ENCODE measurements around the gene LEKR1. TPM values are rescaled to one million over a fixed set of nuclear protein-coding genes. Genes with fewer than 3 reads are reported as not detected.

The LEKR1 gene
- polyA plus RNA-seq, 1 donor from 2014 or later = 2.7 TPM

- Histone ChIP-seq H3K27me3 (ENCODE audit: insufficient read depth, low read depth, low read length) (no peaks in the 10 kb centered on the region), H3K9me2 (ENCODE audit: insufficient read depth, low read length) (no peaks in the 10 kb centered on the region), H3F3A (ENCODE audit: insufficient read depth, low read length, poor library complexity, severe bottlenecking) (peaks cover 3% of the 10 kb centered on the region), H3K4me2 (ENCODE audit: low read length) (no peak overlapping the region), H2AFZ (ENCODE audit: low read depth, low read length) (no peak overlapping the region), H3K36me3 (ENCODE audit: insufficient read depth, low read length) (no peaks in the 10 kb centered on the region), H3K79me2 (replicated peaks; ENCODE audit: insufficient read depth, low read length) (no peaks in the 10 kb centered on the region), H3K9ac (ENCODE audit: low read length) (no peak overlapping the region), H3K27ac (ENCODE audit: low read length) (no peak overlapping the region), H3K4me3 (ENCODE audit: low read length) (no peak overlapping the region), H3K9me3 (ENCODE audit: low read length) (no peaks in the 10 kb centered on the region), H4K20me1 (ENCODE audit: insufficient read depth) (no peaks in the 10 kb centered on the region)
- no peak for TF ChIP-seq REST (IDR thresholded peaks at IDR 0.05; ENCODE audit: borderline replicate concordance)
- no peak for TF ChIP-seq POLR2AphosphoS5 (IDR thresholded peaks at IDR 0.05)
- no peak for TF ChIP-seq TAF1 (IDR thresholded peaks at IDR 0.05; ENCODE audit: low read depth)
- no peak for TF ChIP-seq EP300 (conservative IDR thresholded peaks at IDR 0.05; ENCODE audit: poor library complexity, severe bottlenecking)
- TF ChIP-seq CTCF (IDR thresholded peaks at IDR 0.05; ENCODE audit: poor library complexity, severe bottlenecking) = no peak
- no peak for TF ChIP-seq EZH2 (IDR thresholded peaks at IDR 0.05; ENCODE audit: borderline replicate concordance, insufficient read depth, low read length, poor library complexity, severe bottlenecking)
- no peak for TF ChIP-seq SMC3 (conservative IDR thresholded peaks at IDR 0.05; ENCODE audit: poor library complexity)
These were observed 260.6 kb downstream of the LEKR1 start for GRCh38 chr3:157086775-157087174.

GRCh38 chr3:157087373-157087772 lies 261.2 kb downstream of the LEKR1 start:
- no peaks in the 10 kb centered on the region for H3K36me3 ChIP-seq (ENCODE audit: insufficient read depth, low read length)
- peak overlapping the region; percentile 81 for H3K4me3 ChIP-seq (ENCODE audit: low read length)
- H4K20me1 ChIP-seq (ENCODE audit: insufficient read depth) = no peaks in the 10 kb centered on the region
- peak overlapping the region; percentile 95 for H3K9ac ChIP-seq (ENCODE audit: low read length)
- H2AFZ ChIP-seq (ENCODE audit: low read depth, low read length) = no peak overlapping the region
- H3K9me3 ChIP-seq (ENCODE audit: low read length) = no peaks in the 10 kb centered on the region
- no peaks in the 10 kb centered on the region for H3K79me2 ChIP-seq (replicated peaks; ENCODE audit: insufficient read depth, low read length)
- no peaks in the 10 kb centered on the region for H3K9me2 ChIP-seq (ENCODE audit: insufficient read depth, low read length)
- no peaks in the 10 kb centered on the region for H3K27me3 ChIP-seq (ENCODE audit: insufficient read depth, low read depth, low read length)
- H3K27ac ChIP-seq (ENCODE audit: low read length) = peak overlapping the region; percentile 94
- TF ChIP-seq MXI1 (conservative IDR thresholded peaks at IDR 0.05; ENCODE audit: poor library complexity, severe bottlenecking) = no peak
- TF ChIP-seq SMC3 (conservative IDR thresholded peaks at IDR 0.05; ENCODE audit: poor library complexity) = no peak
- TF ChIP-seq CTCF (IDR thresholded peaks at IDR 0.05; ENCODE audit: poor library complexity, severe bottlenecking) = no peak
- no peak for TF ChIP-seq POLR2AphosphoS5 (IDR thresholded peaks at IDR 0.05)
- no peak for TF ChIP-seq TAF1 (IDR thresholded peaks at IDR 0.05; ENCODE audit: low read depth)
- TF ChIP-seq EP300 (conservative IDR thresholded peaks at IDR 0.05; ENCODE audit: poor library complexity, severe bottlenecking) = no peak
- TF ChIP-seq RAD21 (conservative IDR thresholded peaks at IDR 0.05) = no peak
- no peak overlapping the region for H3K4me2 ChIP-seq (ENCODE audit: low read length)
- peaks cover 3% of the 10 kb centered on the region for H3F3A ChIP-seq (ENCODE audit: insufficient read depth, low read length, poor library complexity, severe bottlenecking)

Measured in neural cell (in vitro differentiated cells).